Astrocyte (in vitro differentiated cells and primary cell): ENCODE data around the gene ACOX1. TPM values are rescaled to one million over a fixed set of nuclear protein-coding genes. Genes with fewer than 3 reads are reported as not detected.

ENCODE experiments used
- DNase-seq: peaks from one replicate; pipeline ENCODE4 v3.0.0-alpha.2; 2010; ENCODE audit warnings: low read depth
- FAIRE-seq: peaks from 2 replicates; lab custom pipeline; 2011; peaks lifted over from hg19 to GRCh38; lab: Jason Lieb, UNC
- H2AFZ ChIP-seq: 2 replicates; pipeline ENCODE4 v1.6.0; 2012; ENCODE audit warnings: low read depth, low read length, inconsistent platforms
- H3K27ac ChIP-seq: 2 replicates; pipeline ENCODE4 v1.5.1; 2011; ENCODE audit warnings: low read depth, low read length, inconsistent platforms
- H3K27me3 ChIP-seq: 2 replicates; pipeline ENCODE4 v1.6.0; 2011; ENCODE audit warnings: low read length, inconsistent platforms; ENCODE audit not compliant: insufficient read depth
- H3K36me3 ChIP-seq: 2 replicates; pipeline ENCODE4 v1.5.1; 2011; ENCODE audit warnings: low read length, inconsistent platforms; ENCODE audit not compliant: insufficient read depth
- H3K4me1 ChIP-seq: 2 replicates; pipeline ENCODE4 v1.5.1; 2011; ENCODE audit warnings: low read length, inconsistent platforms; ENCODE audit not compliant: insufficient read depth
- H3K4me2 ChIP-seq: 2 replicates; pipeline ENCODE4 v1.6.0; 2012; ENCODE audit warnings: low read length, inconsistent platforms
- H3K4me3 ChIP-seq: 2 replicates; pipeline ENCODE4 v1.5.1; 2011; ENCODE audit warnings: low read depth, mild to moderate bottlenecking, low read length, inconsistent platforms; ENCODE audit not compliant: insufficient read depth
- H3K79me2 ChIP-seq: 2 replicates; pipeline ENCODE4 v1.6.0; 2012; ENCODE audit warnings: mild to moderate bottlenecking, low read length, inconsistent platforms; ENCODE audit not compliant: insufficient read depth
- H3K9ac ChIP-seq: 2 replicates; pipeline ENCODE4 v1.6.0; 2012; ENCODE audit warnings: mild to moderate bottlenecking, low read length, inconsistent platforms
- H3K9me3 ChIP-seq: 2 replicates; pipeline ENCODE4 v1.5.1; 2012; ENCODE audit warnings: low read depth, mild to moderate bottlenecking, low read length, inconsistent platforms; ENCODE audit not compliant: insufficient read depth
- H4K20me1 ChIP-seq: 2 replicates; pipeline ENCODE4 v1.6.0; 2012; ENCODE audit warnings: low read length, inconsistent platforms; ENCODE audit not compliant: insufficient read depth
- H3K27ac Mint-ChIP-seq: one replicate; pipeline ENCODE4 v1.8.0; 2021; ENCODE audit warnings: mild to moderate bottlenecking, mixed read lengths; ENCODE audit not compliant: unreplicated experiment
- H3K27me3 Mint-ChIP-seq: one replicate; pipeline ENCODE4 v1.8.0; 2021; ENCODE audit warnings: low read depth, mixed read lengths; ENCODE audit not compliant: unreplicated experiment
- H3K36me3 Mint-ChIP-seq: one replicate; pipeline ENCODE4 v1.8.0; 2021; ENCODE audit warnings: low read depth, mixed read lengths; ENCODE audit not compliant: unreplicated experiment
- H3K4me1 Mint-ChIP-seq: one replicate; pipeline ENCODE4 v1.8.0; 2021; ENCODE audit warnings: low read depth, mixed read lengths; ENCODE audit not compliant: unreplicated experiment
- H3K4me3 Mint-ChIP-seq: one replicate; pipeline ENCODE4 v1.8.0; 2021; ENCODE audit warnings: mild to moderate bottlenecking, moderate library complexity, mixed read lengths; ENCODE audit not compliant: unreplicated experiment
- H3K9me3 Mint-ChIP-seq: one replicate; pipeline ENCODE4 v1.8.0; 2021; ENCODE audit warnings: mild to moderate bottlenecking, mixed read lengths; ENCODE audit not compliant: unreplicated experiment
- CTCF ChIP-seq: IDR thresholded peaks from 2 replicates; pipeline ENCODE4 v1.5.1; 2011; ENCODE audit warnings: low read depth, mild to moderate bottlenecking, inconsistent platforms, low read length, moderate library complexity; ENCODE audit not compliant: insufficient read depth
- EZH2 ChIP-seq: IDR thresholded peaks from 2 replicates; pipeline ENCODE4 v1.6.1; 2012; ENCODE audit warnings: mild to moderate bottlenecking, low read length, inconsistent platforms; ENCODE audit not compliant: insufficient read depth
- total RNA-seq: library from RNA; stranded (reverse); gene quantifications from 2 replicates; pipeline ENCODE4 v1.2.1, GENCODE V29; 2021

The ACOX1 gene
- total RNA-seq, 1 donor from 2014 or later = 61.3 TPM

DNA sequence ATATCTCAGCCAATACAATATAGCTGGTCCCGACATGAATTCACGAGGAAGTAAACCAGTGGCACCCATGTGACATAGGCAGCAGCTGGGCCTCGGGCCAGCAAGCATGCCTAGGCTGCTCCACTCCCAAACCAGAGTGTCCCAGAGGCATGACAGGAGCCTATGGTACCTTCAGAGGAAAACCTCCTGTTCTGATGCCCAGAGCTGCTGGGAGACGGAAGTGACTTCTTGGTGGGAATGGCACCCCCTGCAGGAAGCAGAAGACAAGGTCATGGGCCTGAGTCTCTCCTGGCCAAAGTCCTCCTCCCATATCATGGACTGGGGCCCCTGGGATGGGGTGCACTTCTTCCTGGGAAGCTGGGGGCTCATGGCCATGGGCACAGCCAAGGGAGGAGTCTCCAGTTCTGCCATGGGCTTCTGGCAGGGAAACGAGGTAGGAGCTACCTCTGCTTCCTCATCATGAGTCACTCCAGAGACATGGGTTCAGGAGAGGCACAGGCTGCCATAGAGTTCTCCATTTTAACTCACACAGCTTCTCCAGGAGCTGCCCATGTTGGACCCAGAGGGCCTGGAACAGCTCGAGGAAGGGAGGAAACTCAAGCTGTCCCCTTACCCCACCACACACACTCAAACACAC lies 51.6 kb downstream of the ACOX1 start:
- no peak for TF ChIP-seq CTCF
- no peak for TF ChIP-seq EZH2

GRCh38 chr17:75926456-75926855 lies 52.5 kb downstream of the ACOX1 start:
- Mint-ChIP-seq H3K9me3 (no peaks in the 10 kb centered on the region), H3K4me3 (no peak overlapping the region), H3K27me3 (peaks cover 5% of the 10 kb centered on the region), H3K36me3 (peaks cover 9% of the 10 kb centered on the region), H3K27ac (no peak overlapping the region), H3K4me1 (no peaks in the 10 kb centered on the region)
- Histone ChIP-seq H3K79me2 (no peaks in the 10 kb centered on the region), H3K4me2 (no peak overlapping the region), H3K4me1 (no peaks in the 10 kb centered on the region), H3K9ac (no peak overlapping the region), H3K27me3 (no peaks in the 10 kb centered on the region), H3K36me3 (peaks cover 2% of the 10 kb centered on the region), H3K4me3 (no peak overlapping the region), H3K27ac (no peak overlapping the region), H4K20me1 (no peaks in the 10 kb centered on the region), H2AFZ (no peak overlapping the region), H3K9me3 (no peaks in the 10 kb centered on the region)
- TF ChIP-seq EZH2 (no peak), CTCF (no peak)
- FAIRE-seq = no peak
- DNase-seq = no peak

More for the DNA sequence above, 51.6 kb downstream of the ACOX1 start:
- H3K9me3 Mint-ChIP-seq = no peaks in the 10 kb centered on the region
- no peak overlapping the region for H3K4me2 ChIP-seq
- no peak for FAIRE-seq
- no peaks in the 10 kb centered on the region for H3K9me3 ChIP-seq
- H3K4me3 ChIP-seq = no peak overlapping the region
- no peak overlapping the region for H3K9ac ChIP-seq
- no peaks in the 10 kb centered on the region for H4K20me1 ChIP-seq
- H3K4me1 Mint-ChIP-seq = no peaks in the 10 kb centered on the region
- H3K36me3 ChIP-seq = peaks cover 2% of the 10 kb centered on the region
- no peaks in the 10 kb centered on the region for H3K27me3 ChIP-seq
- peaks cover 6% of the 10 kb centered on the region for H3K36me3 Mint-ChIP-seq
- H3K27ac ChIP-seq = no peak overlapping the region
- H3K27ac Mint-ChIP-seq = no peak overlapping the region
- H3K79me2 ChIP-seq = no peaks in the 10 kb centered on the region
- no peak overlapping the region for H3K4me3 Mint-ChIP-seq
- H3K27me3 Mint-ChIP-seq = peaks cover 1% of the 10 kb centered on the region
- H2AFZ ChIP-seq = no peak overlapping the region
- DNase-seq = no peak
- no peaks in the 10 kb centered on the region for H3K4me1 ChIP-seq

DNA sequence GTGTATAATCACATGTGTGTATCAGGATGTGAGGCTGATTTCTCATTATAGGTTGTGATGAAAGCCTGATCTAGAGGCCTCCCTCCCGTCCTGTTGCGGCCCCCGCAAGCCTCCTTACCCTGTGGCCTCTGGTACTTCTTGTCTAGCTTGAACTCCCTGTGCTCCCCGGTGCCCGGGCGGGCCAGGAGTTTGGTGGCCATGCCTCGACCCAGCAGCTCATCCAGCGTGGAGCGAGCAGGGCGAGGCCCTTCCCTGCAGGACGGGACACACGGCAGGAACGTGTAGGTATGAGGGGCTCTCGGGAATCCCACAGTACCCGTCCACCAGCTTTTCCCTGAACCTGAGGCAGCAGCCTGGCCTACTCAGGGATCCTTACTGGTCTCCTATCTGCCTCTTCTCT lies 53.1 kb downstream of the ACOX1 start:
- Mint-ChIP-seq H3K27ac (no peak overlapping the region), H3K4me3 (no peak overlapping the region), H3K27me3 (peaks cover 5% of the 10 kb centered on the region), H3K9me3 (no peaks in the 10 kb centered on the region), H3K36me3 (peaks cover 9% of the 10 kb centered on the region), H3K4me1 (no peaks in the 10 kb centered on the region)
- DNase-seq = no peak
- Histone ChIP-seq H3K79me2 (no peaks in the 10 kb centered on the region), H4K20me1 (no peaks in the 10 kb centered on the region), H2AFZ (no peak overlapping the region), H3K4me2 (no peak overlapping the region), H3K4me1 (no peaks in the 10 kb centered on the region), H3K27me3 (no peaks in the 10 kb centered on the region), H3K36me3 (peaks cover 2% of the 10 kb centered on the region), H3K9me3 (no peaks in the 10 kb centered on the region), H3K4me3 (no peak overlapping the region), H3K27ac (no peak overlapping the region), H3K9ac (no peak overlapping the region)
- TF ChIP-seq CTCF (no peak), EZH2 (no peak)
- FAIRE-seq = no peak
